ENCODE measurements around the gene ZBTB18.

ZBTB18 gene

DNA sequence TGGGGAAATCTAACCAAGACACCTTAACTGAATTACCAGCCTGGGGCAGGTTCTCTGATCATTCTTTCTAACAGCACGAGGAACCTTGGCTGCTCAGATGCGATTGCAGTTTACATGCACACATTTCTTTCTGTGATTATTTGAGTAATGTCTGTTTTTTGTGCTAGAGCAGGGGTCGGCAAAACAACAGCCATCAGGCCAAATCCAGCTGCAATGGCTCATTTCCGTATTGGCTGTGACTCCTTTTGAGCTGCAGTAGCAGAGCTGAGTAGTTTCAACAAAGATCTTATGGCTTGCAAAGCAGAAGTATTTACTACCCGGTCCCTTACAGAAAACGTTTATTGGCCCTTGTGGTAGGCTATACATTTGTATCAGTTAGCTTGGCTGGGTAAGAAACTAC, 37.1 kb downstream of the ZBTB18 start:
- DNase-seq (ENCODE audit: low spot score), result no peak

DNA sequence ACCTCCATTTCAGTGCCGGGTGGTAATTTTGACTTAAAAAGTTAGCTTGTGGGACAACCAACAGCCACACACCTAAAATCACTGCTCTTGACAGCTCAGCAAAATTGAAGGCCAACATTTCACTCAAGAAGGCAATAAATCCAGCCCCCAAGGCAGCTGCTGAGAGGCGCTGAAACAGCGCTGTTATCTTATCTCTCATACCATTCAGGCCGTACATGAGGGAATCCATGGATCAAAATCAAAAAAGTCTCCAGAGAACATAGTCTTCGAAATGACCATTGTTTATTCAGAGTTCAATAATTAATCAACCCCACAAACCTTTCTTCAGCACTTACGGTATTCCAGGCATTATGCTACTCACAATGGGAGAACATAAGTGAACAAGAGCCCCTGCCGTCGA, 38.5 kb downstream of the ZBTB18 start:
- DNase-seq (ENCODE audit: low spot score), result no peak

DNA sequence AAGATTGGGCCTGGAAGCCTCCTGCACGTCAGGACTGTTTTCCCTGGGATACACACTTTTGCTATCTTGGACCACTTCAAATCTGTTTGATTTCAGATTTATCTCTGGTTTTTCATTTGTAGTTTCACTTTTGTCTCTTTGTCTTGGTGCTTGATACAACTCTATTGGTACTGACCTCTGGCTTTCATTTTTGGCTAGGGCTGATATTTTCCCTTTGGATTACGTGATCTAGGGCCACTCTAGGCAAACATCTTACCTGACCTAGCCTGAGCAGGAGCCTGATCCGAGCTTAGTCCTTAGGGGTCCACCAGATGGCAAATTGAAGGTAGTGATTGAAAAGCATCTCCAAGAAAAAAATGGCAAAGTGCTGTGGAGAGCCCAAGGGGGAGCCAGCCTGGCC, 39.6 kb downstream of the ZBTB18 start:
- DNase-seq (ENCODE audit: low spot score), result no peak

DNA sequence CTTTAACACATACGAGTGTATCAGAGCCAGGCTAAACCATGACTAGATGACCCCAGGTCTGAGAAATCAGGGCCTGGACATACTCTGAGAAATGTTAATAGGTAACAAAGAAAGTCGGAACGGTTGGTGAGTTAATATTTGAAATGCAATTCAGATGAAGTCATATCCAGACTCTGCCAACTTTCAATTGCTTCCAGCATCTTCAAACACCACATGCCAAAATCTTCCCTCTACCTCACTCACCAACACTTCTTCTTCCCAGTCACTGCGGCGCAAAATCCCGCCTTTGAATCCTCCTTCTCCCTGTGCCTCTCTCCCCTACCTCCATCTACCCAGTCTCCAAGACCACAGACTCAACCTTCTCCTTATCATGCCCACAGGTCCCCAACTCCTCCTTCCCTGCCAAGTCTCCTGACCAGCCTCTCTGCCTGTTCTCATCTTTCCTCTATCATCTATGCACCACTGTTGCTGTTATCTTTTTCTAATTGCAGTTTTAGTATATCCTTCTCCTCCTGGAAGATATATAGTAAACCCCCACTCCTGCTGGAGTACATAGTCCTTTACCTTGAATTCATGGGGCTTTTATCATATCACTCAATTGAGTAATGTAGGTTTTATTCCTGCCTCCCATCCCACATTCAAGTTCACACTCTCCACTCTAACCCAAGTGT, 41.3 kb downstream of the ZBTB18 start:
- no peak for DNase-seq (ENCODE audit: low spot score)

DNA sequence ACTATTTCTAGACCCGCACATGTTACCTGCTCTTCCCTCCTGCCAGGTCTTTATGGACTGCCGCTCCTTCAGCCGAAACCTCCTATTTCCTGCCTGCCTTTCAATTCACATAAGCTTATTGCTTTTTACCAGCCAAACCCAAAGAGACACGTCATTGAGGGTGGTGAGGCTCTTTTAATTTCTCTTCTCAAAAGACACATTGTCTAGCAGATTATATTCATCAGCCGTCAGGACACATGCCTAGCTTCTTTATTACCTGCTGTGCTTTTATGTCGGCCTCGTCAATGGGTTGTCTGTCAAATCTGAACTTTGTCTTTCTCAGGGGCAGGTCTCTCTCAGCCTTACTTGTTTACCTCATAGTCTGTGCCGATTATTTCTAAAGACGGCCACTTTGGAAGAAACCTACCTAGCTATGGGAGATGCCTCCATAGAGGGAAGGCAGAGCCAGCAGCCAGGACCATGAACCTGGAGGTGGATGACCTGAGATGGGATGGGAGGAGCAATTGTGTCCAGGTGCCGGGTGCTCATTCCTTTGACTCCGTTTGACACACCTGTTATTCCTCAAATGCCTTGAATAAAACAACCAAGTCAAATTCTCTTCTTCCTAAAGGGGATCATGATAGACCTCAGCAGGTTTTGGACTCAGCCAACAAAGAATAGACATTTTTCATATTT, 42.0 kb downstream of the ZBTB18 start:
- DNase-seq (ENCODE audit: low spot score), result no peak

DNA sequence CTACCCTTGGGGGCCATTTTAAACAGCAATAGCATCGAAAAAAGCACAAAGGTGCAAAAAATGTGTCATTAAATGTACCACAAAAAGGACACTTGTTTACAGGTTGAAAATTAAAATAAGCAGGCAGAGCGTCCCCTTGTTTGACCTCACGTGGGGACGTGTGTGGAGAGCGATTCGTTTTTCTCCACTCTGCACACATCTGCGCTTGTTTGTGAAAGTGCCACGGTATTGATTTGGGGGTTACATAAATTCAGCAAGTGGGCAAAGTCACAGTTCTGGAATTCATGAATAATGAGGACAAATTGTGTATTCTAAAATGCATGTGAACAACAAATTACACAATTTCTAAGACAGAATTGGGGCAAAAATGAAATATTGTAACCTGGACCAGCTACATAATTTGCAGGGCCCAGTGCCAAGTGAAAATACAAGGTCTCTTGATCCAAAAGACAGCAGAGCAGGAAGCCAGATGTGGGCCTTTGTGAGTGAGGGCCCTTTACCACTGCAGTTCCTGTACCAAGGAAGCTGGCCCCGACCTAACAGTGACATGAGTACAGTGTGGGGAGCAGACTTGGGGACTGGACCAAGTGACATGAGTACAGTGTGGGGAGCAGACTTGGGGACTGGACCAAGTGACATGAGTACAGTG, 43.9 kb downstream of the ZBTB18 start:
- no peak for DNase-seq (ENCODE audit: low spot score)

DNA sequence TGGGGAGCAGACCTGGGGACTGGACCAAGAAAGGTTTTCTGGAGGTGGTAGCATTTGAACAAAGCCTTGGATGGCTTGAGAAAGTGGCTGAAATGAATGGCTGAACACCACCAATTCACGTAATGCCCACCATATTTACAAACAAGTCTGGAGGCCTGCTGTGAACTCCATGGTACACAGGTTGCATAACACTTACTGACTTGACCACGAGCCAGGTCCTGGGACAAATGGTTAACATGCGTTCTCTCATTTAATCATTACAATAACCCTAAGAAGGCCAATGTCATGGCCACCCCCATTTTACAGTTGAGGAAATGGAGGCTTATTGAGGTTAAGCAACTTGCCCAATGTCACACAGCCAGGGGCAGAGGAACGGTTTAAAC, 44.4 kb downstream of the ZBTB18 start:
- DNase-seq (ENCODE audit: low spot score), result no peak

DNA sequence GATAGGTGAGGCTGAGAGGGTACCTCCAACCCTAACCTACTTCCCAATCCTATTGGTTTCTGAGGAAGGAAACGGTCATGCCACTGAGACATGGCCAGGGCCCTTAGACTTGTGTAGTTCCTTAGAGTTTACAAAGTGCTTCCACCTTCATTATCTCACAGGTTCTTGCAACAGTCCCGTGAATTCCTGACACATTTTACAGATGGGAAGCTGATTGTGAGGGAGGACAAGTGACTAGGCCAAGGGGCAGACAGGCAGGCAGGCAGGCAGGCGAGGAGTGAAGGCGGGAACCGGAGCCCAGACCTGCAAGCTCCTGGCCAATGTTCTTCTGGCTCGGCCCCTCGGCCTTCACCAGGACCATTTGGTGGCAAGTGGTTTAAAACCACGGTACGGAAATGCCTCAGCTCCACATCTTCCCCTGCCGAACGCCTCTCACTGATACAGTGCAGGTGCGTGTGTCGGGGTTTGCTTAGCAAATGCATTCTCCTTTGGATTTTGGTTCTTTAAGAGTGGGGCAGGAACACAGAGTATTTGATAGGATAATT, 45.1 kb downstream of the ZBTB18 start:
- DNase-seq (ENCODE audit: low spot score), result no peak

DNA sequence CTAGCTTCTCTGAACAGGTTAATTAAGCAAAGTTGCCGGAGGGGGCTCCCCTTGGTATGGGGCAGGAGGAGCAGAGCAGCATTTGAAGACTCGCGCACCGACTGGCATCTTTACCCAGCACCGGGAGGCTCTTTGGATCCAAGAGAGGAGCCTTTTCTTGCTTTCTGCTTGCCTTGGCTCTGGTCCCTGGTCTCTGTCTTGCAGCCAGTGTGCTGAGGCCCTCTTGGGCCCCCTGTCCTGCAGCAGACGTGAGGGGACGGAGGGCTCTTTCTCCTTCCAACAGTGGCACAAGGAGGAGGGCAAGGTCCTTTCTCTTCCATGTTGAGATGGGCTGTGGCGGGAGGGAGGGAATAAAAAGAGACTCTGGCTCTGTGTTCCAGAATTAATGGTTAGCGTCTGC, 45.6 kb downstream of the ZBTB18 start:
- no peak for DNase-seq (ENCODE audit: low spot score)

DNA sequence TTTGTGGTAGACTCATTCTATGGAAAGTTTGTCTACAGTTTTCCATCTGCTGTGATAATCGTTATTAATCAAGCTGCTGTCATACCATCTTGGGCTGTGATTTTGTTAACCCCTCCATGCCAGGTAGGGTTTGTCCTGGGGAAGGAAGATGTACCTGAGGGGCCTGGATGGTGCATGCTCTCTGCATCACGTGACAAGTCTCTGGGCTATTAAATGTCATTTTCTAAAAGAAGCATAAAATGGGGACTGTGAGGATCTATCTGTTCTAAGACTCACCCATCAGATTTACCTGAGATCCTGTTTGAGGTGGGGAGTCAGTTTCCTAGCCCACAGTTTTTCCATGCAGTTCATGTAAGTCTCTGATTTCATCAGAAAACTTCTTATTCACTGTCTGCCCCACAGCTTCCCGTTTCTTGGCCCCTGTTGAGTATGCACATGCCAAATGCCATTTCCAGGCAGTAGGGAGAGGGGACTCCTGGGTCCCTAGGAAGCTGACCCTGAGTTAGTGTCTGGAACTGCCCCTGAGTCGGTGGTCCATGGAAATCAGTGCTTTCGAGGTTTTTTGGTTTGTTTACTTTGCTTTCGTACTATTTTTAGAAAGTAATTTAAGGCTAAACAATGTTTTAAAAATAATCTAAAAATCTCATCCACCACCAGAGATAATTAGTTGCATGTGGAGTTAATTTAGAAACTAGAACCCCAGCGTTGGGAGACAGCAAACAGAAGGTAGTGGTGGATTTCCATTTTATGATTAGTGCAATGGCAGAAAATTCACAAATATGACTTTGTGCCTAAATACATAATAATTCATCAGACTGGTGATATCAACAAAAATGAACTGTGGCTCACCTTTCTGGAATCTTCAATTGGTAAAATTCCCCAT, 46.7 kb downstream of the ZBTB18 start:
- DNase-seq (ENCODE audit: low spot score), result no peak

DNA sequence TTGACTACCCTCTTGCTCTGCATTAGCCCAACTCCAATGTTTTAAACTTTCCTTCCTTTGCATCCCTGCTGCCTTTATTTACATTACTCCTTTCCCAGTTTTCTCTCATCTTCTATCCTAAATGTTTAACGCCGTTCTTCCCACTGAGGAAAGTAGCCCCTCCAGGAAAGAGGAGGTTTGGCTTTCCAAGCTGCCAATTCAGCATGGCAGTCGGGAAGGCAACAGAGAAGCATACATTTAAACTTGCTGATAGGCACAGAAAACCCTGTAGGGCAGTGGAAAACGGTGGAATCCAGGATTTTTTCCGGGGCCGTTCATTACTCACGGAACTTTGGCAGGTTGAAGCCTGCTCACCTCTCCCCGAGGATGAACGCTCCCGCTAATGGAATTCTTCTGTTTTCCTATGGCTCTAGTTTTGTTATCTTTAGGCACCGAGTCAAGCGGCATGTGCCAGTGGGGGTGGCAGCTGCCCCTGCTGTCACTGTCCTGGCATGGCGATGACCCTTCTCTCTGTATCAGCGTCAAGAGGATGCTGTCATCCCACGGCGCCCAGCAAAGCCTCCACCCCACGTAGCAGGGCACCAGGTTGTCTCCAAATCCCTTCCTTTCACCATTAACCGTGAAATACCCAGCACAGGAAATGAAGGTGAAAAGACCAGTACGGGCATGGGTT, 48.3 kb downstream of the ZBTB18 start:
- no peak for DNase-seq (ENCODE audit: low spot score)

DNA sequence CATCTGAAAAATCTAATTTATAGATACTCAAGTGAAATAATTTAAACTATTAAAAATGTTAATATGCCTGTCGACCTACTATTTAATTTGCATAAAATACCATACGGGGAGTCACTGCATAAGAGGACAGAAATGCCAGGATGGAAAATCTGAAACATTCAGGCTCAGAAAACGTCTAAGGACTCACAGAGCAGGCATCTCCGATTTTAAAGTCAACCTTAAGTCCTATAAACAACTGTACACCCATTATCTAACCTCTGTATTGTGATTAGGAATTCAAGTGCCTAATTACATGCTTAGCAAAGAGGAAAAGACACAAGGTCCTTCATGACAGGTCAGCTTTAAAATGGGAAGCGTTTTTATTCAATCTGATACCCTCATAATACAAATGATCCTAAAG, 49.2 kb downstream of the ZBTB18 start:
- no peak for DNase-seq (ENCODE audit: low spot score)

DNA sequence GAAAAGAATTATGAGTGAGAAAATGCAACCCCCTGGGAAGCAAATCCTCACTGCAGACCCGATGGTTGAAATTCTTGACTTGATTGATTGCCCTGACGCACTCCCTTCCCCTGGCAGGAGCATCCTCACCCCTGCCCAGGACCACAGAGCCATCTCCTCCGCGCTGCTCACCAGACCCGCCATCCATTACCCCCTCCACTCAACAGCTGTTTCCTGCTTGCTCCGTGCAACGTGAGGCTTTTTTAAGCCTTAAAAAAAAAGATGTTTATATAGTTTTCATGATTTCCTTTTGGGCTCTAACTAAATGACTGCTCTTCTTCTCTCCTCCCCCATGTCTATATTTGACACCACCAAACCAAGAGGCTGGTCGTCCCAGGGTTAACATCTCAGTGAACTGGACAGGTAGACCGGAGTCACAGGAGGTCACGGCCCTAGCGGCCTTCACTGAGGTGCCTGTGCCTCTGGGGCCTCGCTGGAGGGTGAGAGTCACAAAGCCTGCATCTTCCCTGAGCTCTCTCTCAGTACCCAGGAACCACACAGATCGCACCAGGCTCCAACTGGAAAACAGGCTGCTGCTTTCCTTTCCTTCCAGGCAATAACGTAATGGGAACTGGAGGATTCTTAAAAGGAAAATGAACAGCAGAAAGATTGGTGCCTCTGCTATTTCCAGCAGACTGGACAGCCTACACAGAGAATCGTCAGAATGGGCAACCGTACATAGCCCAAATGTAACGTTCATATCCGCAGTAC, 49.8 kb downstream of the ZBTB18 start:
- no peak for DNase-seq (ENCODE audit: low spot score)

DNA sequence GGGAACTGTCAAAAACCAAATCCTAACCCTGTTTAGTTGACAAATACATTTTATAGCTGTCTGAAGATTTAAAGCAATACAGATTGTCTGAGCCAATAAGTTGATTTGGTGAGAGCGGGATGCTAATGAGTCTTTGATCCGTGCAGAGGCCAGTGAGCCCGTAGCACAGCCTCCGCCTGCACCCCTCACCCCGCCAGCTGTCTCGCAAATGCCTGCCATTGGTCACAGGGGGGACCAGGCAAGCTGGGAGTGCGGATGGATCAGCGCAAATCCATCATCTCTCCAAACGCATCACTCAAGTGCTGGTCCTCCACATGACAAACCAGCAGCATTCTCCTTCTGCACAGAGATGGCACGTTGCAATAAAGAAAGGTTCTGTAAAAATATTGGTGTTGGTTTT, 51.0 kb downstream of the ZBTB18 start:
- DNase-seq (ENCODE audit: low spot score), result no peak

DNA sequence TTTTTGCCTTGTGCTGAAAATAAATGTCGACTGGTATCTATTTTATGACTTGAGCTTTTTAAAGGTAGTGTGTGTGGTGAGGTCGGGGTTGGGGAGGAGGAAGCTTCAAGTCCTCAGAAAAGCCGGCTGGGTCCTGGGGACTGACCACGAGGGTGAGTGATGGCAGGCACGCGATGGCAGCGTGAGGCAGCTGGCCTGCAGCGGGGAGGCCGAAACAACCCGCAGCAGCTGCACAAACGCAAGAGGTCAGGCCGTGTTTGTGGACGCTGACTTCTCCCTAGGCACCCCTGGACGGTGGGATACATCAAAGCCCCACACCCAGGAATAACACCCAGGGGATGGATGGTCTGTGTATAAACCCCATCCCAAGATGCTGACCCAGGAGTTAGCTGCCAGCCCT, 51.4 kb downstream of the ZBTB18 start:
- DNase-seq (ENCODE audit: low spot score), result no peak

DNA sequence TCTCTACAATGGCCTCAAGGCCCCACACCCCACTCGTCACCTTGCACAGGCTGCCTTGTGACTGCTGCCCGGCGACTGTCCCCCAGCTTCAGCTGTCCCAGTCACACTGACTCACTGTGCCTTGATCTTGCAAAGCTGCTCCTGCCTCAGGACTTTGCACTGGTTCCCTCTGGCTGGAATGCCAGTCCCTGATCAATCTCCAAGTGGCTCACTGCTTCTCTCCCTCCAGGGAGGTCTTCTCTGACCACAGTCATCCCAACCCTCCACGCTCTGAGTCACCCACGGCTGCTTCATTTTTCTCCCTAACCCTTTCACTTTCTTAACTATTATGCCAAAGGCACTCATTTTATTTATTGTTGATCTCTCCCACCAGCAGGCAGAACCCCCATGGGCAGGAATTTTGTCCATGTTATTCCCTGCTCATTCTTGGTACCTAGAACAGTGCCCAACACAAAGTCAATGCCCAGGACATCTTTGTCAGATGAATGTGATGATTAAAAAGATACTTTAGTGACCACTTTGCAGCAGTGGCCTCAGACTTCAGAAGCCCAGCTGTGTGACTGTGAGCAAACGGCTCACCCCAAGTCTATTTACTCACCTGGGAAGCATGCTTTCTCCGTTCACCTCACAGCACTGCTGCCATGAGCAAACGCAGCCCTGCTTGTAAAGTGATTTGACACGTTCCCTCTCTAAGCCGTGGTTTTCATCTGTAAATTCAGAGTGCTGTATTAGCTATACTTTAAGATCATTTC, 53.4 kb downstream of the ZBTB18 start:
- DNase-seq (ENCODE audit: low spot score), result no peak

DNA sequence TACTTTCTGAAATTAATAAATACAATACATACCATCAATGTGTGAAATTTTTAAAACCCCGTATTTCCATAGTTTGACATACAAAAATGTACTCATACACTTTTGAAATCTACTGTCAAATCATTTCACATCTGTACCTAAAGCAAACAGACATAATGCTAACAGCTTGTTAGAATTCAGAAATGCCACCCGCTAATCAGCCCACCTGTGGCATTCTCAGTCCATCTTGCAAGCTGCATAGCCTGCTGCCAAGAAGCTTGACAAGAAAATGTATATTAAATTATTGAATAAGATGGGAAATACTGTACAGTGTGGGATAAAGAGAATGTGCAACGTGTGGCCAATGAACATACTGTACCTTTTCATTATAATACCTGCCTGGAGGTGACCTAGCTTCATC, 55.1 kb downstream of the ZBTB18 start:
- no peak for DNase-seq (ENCODE audit: low spot score)

All from globus pallidus (tissue), 1 donor.